ENCODE data around the gene NFIB. TPM values are rescaled to one million over a fixed set of nuclear protein-coding genes. Genes with fewer than 3 reads are reported as not detected.

Gene NFIB
- total and polyA plus RNA-seq, 2 of the 4 experiments (the other 2 are of a cell fraction): 1.4 to 2.0 TPM

DNA sequence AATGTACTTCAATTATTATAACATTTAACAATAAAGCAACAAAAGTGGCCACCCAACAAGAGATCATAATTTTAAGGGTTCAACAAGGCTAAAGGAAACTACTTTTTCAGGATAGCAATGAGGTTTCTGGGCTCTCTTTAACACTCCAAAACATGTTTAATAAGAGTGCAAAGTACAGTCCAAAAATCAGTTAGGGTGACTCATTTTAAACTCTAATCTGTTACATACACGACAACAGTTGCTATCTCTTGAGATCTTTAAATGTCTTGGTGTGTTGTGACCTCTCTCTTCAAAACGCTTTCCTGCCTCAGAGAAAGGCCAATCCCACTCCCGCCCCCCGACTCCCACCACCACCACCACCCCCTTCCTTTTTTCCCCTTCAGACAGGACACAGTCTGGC lies 11.5 kb downstream of the NFIB start:
- Histone ChIP-seq H4K5ac (ENCODE audit: low read depth, low read length) (no peak overlapping the region), H4K20me1 (ENCODE audit: insufficient read depth, low read length) (no peaks in the 10 kb centered on the region), H4K8ac (ENCODE audit: low read depth in 2 of 2, low read length in 2 of 2) (no peak overlapping the region), H2BK20ac (ENCODE audit: low read depth, low read length) (no peak overlapping the region), H3K4me3 (ENCODE audit: insufficient read depth, low read depth, low read length) (no peak overlapping the region), H2BK5ac (ENCODE audit: low read depth, low read length, poor library complexity, severe bottlenecking) (no peak overlapping the region), H3K27me3 (ENCODE audit: control insufficient read depth, insufficient read depth, low read length) (peaks cover 33% of the 10 kb centered on the region), H3K4me1 (ENCODE audit: control insufficient read depth, insufficient read depth, low read length) (no peaks in the 10 kb centered on the region), H2AFZ (replicated peaks; ENCODE audit: low read length, poor library complexity) (no peak overlapping the region), H3K4me2 (ENCODE audit: low read depth, low read length) (no peak overlapping the region), H3K9me3 (ENCODE audit: control insufficient read depth, insufficient read depth, low read length) (no peaks in the 10 kb centered on the region), H2BK120ac (ENCODE audit: low read depth, low read length) (no peak overlapping the region), H2AK5ac (ENCODE audit: low read depth, low read length) (no peak overlapping the region), H3K9me1 (ENCODE audit: insufficient read depth, low read length) (no peaks in the 10 kb centered on the region), H3K56ac (ENCODE audit: extremely low read depth, insufficient read depth, low read length) (no peak overlapping the region), H3K4ac (ENCODE audit: low read depth, low read length) (no peak overlapping the region), H3K79me1 (ENCODE audit: low read depth in 1 of 2, low read length in 2 of 2) (no peaks in the 10 kb centered on the region), H2BK15ac (ENCODE audit: low read depth, low read length) (no peak overlapping the region), H4K91ac (ENCODE audit: insufficient read depth, low read depth, low read length) (no peak overlapping the region), H2AK9ac (replicated peaks; ENCODE audit: low read depth, low read length, poor library complexity) (no peak overlapping the region), H3K23ac (ENCODE audit: low read depth, low read length) (no peak overlapping the region), H3K14ac (replicated peaks; ENCODE audit: low read depth, low read length) (no peak overlapping the region), H3K9ac (ENCODE audit: low read depth, low read length) (no peak overlapping the region), H3K36me3 (ENCODE audit: control insufficient read depth, insufficient read depth, low read length) (no peaks in the 10 kb centered on the region), H3K18ac (ENCODE audit: low read depth, low read length) (no peak overlapping the region), H3K27ac (ENCODE audit: insufficient read depth, low read length) (no peak overlapping the region)
- ChIA-PET CTCF (no interaction called here), POLR2A (ENCODE audit: unreplicated experiment) (no interaction called here)
- BruUV-seq (replicated peaks): no TSS peak
- dilution Hi-C loops (cut with HindIII; ENCODE audit: low sequenced_read_pairs, unreplicated experiment) (no loop called here), intact Hi-C loops (cut with micrococcal nuclease) (no loop called here), in situ Hi-C loops (cut with MboI; ENCODE audit: low sequenced_read_pairs) (no loop called here)
- WGBS, 2 experiments (ENCODE audit: extremely low coverage in 2 of 2, insufficient read length in 1 of 2): no CpG with 5 or more reads among the region's 4 CpGs
- DNase-seq (no peak), ATAC-seq (ENCODE audit: low read depth) (0 out of 2 replicates have a peak, but pooled peaks have one; percentile 27)
- TF ChIP-seq, protein P1, sequence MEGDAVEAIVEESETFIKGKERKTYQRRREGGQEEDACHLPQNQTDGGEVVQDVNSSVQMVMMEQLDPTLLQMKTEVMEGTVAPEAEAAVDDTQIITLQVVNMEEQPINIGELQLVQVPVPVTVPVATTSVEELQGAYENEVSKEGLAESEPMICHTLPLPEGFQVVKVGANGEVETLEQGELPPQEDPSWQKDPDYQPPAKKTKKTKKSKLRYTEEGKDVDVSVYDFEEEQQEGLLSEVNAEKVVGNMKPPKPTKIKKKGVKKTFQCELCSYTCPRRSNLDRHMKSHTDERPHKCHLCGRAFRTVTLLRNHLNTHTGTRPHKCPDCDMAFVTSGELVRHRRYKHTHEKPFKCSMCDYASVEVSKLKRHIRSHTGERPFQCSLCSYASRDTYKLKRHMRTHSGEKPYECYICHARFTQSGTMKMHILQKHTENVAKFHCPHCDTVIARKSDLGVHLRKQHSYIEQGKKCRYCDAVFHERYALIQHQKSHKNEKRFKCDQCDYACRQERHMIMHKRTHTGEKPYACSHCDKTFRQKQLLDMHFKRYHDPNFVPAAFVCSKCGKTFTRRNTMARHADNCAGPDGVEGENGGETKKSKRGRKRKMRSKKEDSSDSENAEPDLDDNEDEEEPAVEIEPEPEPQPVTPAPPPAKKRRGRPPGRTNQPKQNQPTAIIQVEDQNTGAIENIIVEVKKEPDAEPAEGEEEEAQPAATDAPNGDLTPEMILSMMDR (conservative IDR thresholded peaks at IDR 0.05; ENCODE audit: low read depth, low read length): no peak
- TF ChIP-seq, protein P2, sequence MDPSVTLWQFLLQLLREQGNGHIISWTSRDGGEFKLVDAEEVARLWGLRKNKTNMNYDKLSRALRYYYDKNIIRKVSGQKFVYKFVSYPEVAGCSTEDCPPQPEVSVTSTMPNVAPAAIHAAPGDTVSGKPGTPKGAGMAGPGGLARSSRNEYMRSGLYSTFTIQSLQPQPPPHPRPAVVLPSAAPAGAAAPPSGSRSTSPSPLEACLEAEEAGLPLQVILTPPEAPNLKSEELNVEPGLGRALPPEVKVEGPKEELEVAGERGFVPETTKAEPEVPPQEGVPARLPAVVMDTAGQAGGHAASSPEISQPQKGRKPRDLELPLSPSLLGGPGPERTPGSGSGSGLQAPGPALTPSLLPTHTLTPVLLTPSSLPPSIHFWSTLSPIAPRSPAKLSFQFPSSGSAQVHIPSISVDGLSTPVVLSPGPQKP (IDR thresholded peaks at IDR 0.05; ENCODE audit: borderline replicate concordance, low read depth, low read length): no peak
- TF ChIP-seq RAD21 (IDR thresholded peaks at IDR 0.05; ENCODE audit: low read length) (no peak), RCOR1 (IDR thresholded peaks at IDR 0.05; ENCODE audit: insufficient replicate concordance, low read length) (no peak), MXI1 (IDR thresholded peaks at IDR 0.05; ENCODE audit: borderline replicate concordance, low read depth, low read length) (no peak)
